GM12878 (cell line): Measurements from ENCODE around the gene NSMCE1.

Experiments used
- CEBPZ ChIP-seq: fragments of 150-350 bp; IDR thresholded peaks from 2 replicates; pipeline ENCODE4 v1.6.1; 2016; ENCODE audit warnings: low read depth, low read length
- CTCF ChIP-seq, 3 experiments: IDR thresholded peaks in 2 of 3; conservative IDR thresholded peaks in 1 of 3; 2 replicates each; pipeline ENCODE4 v1.5.1; 2011; ENCODE audit warnings: low read depth in 3 of 3, low read length in 3 of 3, mild to moderate bottlenecking in 3 of 3, control low read depth in 2 of 3, moderate library complexity in 2 of 3, inconsistent platforms in 1 of 3, mixed read lengths in 1 of 3; ENCODE audit not compliant: control insufficient read depth in 2 of 3, insufficient read depth in 1 of 3; ENCODE audit errors: extremely low read depth in 1 of 3
- POLR2A ChIP-seq: IDR thresholded peaks from 2 replicates; pipeline ENCODE4 v1.6.1; 2011; ENCODE audit warnings: low read depth, mild to moderate bottlenecking, low read length
- ZNF217 ChIP-seq: fragments of 450-650 bp; IDR thresholded peaks from 2 replicates; pipeline ENCODE4 v1.6.1; 2017; ENCODE audit warnings: antibody characterized with exemption, mild to moderate bottlenecking

GRCh38 chr16:27238016-27238587, 30.5 kb downstream of the NSMCE1 start:
- TF ChIP-seq CEBPZ (no peak), POLR2A (no peak), ZNF217 (no peak), CTCF (IDR thresholded peaks at IDR 0.05 in 2 of 3, conservative IDR thresholded peaks at IDR 0.05 in 1 of 3; ENCODE audit: control insufficient read depth in 2 of 3, extremely low read depth in 1 of 3, insufficient read depth in 1 of 3, low read depth in 3 of 3, low read length in 3 of 3) (no peak)
